Tibial nerve (tissue), 4 donors: ENCODE measurements around the gene PRKAR2A. TPM values are rescaled to one million over a fixed set of nuclear protein-coding genes. Genes with fewer than 3 reads are reported as not detected.

Experiments used
- DNase-seq, 2 donors: peaks; one replicate each; pipeline ENCODE4 v3.0.0-alpha.2; 2019; ENCODE audit warnings: low spot score in 2 of 2
- H3K27ac ChIP-seq, 4 donors: fragments of 200-600 bp; sonication (generic) in 3 of 4; one replicate each; pipeline ENCODE4 v1.5.1; 2017 to 2019; ENCODE audit warnings: mild to moderate bottlenecking in 1 of 4
- H3K27me3 ChIP-seq, 2 donors: fragments of 200-600 bp; sonication (generic) in 1 of 2; one replicate each; pipeline versions ENCODE4 v1.5.1 to v1.6.0; 2017 to 2019
- H3K36me3 ChIP-seq, 3 donors: fragments of 200-600 bp; sonication (generic); one replicate each; pipeline ENCODE4 v1.5.1; 2018 to 2019
- H3K4me1 ChIP-seq, 4 donors: fragments of 200-600 bp; sonication (generic) in 3 of 4; one replicate each; pipeline ENCODE4 v1.5.1; 2017 to 2019
- H3K4me3 ChIP-seq, 4 donors: fragments of 200-600 bp; sonication (generic) in 3 of 4; one replicate each; pipeline ENCODE4 v1.5.1; 2017 to 2019; ENCODE audit warnings: mild to moderate bottlenecking in 1 of 4, moderate library complexity in 1 of 4
- H3K9me3 ChIP-seq, 4 donors: fragments of 200-600 bp; sonication (generic) in 3 of 4; one replicate each; pipeline ENCODE4 v1.5.1; 2017 to 2019
- EP300 ChIP-seq, 2 donors: sonication (generic); formaldehyde crosslinking; IDR thresholded peaks; one replicate each; pipeline ENCODE4 v1.6.1; 2017; ENCODE audit warnings: antibody characterized with exemption in 2 of 2, mild to moderate bottlenecking in 1 of 2
- POLR2A ChIP-seq, 2 donors: fragments of 450-650 bp; IDR thresholded peaks; one replicate each; pipeline ENCODE4 v1.6.1; 2017; ENCODE audit warnings: antibody characterized with exemption in 2 of 2, mild to moderate bottlenecking in 2 of 2, moderate library complexity in 2 of 2
- WGBS, 2 donors: methylation state at CpG; one replicate each; pipeline ENCODE4 v1.1.5; 2018; 5-methylcytosine and 5-hydroxymethylcytosine counted together
- total RNA-seq, 4 donors: library from RNA; depleted of rRNA; stranded (reverse); fragments of >200 nt; gene quantifications; one replicate each; pipeline ENCODE4 v1.1.0, GENCODE V29; 2016
- TF ChIP-seq, protein P1 (sequence below), 5 experiments: fragments of 200-600 bp in 3 of 5; fragments of 450-650 bp in 2 of 5; sonication (generic) in 3 of 5; IDR thresholded peaks; one replicate each; pipeline ENCODE4 v1.5.1; 2016 to 2019; ENCODE audit warnings: antibody characterized with exemption in 5 of 5, mild to moderate bottlenecking in 3 of 5, moderate library complexity in 2 of 5

PRKAR2A gene
- total RNA-seq, 4 donors from 2014 or later = 26.9 to 37.5 (median 32.4) TPM

DNA sequence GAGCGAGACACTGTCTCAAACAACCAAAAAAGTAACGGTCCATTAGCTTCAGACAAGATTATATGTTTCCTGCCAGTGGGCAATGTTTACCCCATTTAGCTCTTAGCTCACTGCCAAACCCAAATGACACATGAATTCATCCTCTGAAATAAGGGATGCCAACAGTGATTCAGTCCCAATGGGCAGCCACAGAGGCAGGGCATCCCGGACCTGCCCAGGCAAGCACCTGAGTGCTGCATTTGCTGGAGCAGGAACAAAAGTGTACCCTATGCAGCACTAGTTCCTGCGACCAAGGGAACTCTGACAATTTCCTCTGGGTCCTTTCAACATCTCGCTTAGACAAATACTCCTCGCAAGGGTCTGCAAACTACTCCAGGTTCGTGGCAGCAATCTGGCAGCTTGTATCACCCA, 138.6 kb downstream of the PRKAR2A start:
- Histone ChIP-seq H3K27ac (peak overlapping the region in 2 of 4 donors; percentile 22 to 67), H3K27me3 (no peaks in the 10 kb centered on the region), H3K4me1 (peaks cover 0 to 62% (median 17%) of the 10 kb centered on the region in 4 donors), H3K9me3 (no peaks in the 10 kb centered on the region), H3K36me3 (peaks cover 0 to 61% (median 0%) of the 10 kb centered on the region in 3 donors), H3K4me3 (no peak overlapping the region)
- no peak for DNase-seq
- WGBS, 2 donors = 82 to 88% methylated on average over 7 of the region's 7 CpGs
- TF ChIP-seq POLR2A (IDR thresholded peaks at IDR 0.05) (no peak), EP300 (IDR thresholded peaks at IDR 0.05) (no peak)
- TF ChIP-seq, protein P1, sequence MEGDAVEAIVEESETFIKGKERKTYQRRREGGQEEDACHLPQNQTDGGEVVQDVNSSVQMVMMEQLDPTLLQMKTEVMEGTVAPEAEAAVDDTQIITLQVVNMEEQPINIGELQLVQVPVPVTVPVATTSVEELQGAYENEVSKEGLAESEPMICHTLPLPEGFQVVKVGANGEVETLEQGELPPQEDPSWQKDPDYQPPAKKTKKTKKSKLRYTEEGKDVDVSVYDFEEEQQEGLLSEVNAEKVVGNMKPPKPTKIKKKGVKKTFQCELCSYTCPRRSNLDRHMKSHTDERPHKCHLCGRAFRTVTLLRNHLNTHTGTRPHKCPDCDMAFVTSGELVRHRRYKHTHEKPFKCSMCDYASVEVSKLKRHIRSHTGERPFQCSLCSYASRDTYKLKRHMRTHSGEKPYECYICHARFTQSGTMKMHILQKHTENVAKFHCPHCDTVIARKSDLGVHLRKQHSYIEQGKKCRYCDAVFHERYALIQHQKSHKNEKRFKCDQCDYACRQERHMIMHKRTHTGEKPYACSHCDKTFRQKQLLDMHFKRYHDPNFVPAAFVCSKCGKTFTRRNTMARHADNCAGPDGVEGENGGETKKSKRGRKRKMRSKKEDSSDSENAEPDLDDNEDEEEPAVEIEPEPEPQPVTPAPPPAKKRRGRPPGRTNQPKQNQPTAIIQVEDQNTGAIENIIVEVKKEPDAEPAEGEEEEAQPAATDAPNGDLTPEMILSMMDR (IDR thresholded peaks at IDR 0.05) = no peak

DNA sequence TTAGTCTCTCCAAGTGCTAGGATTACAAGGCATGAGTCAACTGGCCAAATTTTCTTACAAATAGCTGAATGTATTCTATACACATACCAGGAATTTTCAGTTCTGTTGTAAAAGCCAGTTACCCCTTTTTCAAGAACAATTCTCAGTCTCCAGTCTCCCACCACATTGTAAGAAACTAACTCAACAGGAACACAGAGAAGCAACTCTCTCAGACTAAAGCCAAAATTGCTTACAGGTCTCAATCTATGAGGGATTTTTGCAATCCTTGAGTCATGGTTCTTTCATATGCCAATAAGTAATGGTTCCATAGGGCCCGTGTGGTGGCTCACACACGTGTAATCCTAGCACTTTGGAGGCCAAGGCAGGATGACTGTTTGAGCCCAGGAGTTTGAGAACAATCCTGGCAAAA, 139.2 kb downstream of the PRKAR2A start:
- Histone ChIP-seq H3K27ac (peak overlapping the region in 2 of 4 donors; percentile 22 to 67), H3K36me3 (peaks cover 0 to 55% (median 0%) of the 10 kb centered on the region in 3 donors), H3K4me3 (no peak overlapping the region), H3K9me3 (no peaks in the 10 kb centered on the region), H3K27me3 (no peaks in the 10 kb centered on the region), H3K4me1 (peaks cover 0 to 63% (median 21%) of the 10 kb centered on the region in 4 donors)
- DNase-seq = no peak
- TF ChIP-seq, protein P1 (IDR thresholded peaks at IDR 0.05) = no peak
- TF ChIP-seq EP300 (IDR thresholded peaks at IDR 0.05) = no peak
- no peak for TF ChIP-seq POLR2A (IDR thresholded peaks at IDR 0.05)
- 30 to 46% methylated on average over 2 of the region's 2 CpGs for WGBS, 2 donors

DNA sequence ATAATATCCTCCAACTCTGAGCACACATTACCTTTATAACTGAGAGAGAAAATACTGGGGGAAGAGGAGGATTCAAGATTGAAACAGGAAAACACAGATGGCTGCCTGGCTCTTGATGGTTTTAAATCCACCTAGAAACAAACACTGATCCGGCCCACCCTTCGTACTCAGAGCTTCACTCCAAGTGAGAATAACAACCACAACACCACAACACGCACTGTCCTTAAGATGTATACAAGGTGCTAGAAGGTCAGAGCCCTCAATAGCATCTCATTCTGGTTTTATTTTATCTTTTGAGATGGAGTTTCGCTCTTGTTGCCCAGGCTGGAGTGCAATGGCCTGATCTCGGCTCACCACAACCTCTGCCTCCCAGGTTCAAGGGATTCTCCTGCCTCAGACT, 140.5 kb downstream of the PRKAR2A start:
- Histone ChIP-seq H3K27ac (peak overlapping the region in 1 of 4 donors; percentile 9), H3K4me3 (no peak overlapping the region), H3K36me3 (peaks cover 0 to 43% (median 0%) of the 10 kb centered on the region in 3 donors), H3K4me1 (peaks cover 0 to 63% (median 23%) of the 10 kb centered on the region in 4 donors), H3K9me3 (no peaks in the 10 kb centered on the region), H3K27me3 (no peaks in the 10 kb centered on the region)
- WGBS, 2 donors = 76% methylated on average over 5 of the region's 5 CpGs
- DNase-seq = no peak
- TF ChIP-seq POLR2A (IDR thresholded peaks at IDR 0.05) = no peak
- TF ChIP-seq EP300 (IDR thresholded peaks at IDR 0.05) = no peak
- TF ChIP-seq, protein P1 (IDR thresholded peaks at IDR 0.05) = no peak

DNA sequence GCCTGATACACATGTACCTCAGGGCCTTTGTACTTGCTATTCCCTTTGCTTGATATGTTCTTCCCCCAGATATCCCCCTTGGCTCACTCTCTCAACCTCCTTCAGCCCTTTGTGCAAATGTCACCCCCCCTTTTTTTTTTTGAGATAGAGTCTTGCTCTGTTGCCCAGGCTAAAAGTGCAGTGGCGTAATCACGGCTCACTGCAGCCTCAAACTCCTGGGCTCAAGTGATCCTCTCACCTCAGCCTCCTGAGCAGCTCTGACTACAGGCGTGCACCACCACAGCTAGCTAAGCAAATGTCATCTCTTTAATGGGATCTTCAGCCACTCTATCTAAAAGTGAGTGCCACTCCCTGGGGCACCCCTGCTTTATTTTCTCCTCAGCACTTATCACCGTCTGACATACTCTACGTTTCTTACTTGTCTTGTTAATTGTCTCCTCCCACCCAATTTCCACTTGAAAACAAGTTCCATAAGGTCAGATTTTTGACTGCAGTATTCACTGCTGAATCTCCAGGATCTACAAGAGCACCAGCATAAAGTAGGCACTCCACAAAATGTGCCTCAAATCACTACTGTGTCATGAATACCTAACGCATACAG, 145.3 kb downstream of the PRKAR2A start:
- Histone ChIP-seq H3K27ac (peak overlapping the region in 2 of 4 donors; percentile 2 to 40), H3K9me3 (no peaks in the 10 kb centered on the region), H3K36me3 (peaks cover 0 to 33% (median 0%) of the 10 kb centered on the region in 3 donors), H3K4me1 (peaks cover 0 to 53% (median 13%) of the 10 kb centered on the region in 4 donors), H3K27me3 (no peaks in the 10 kb centered on the region), H3K4me3 (no peak overlapping the region)
- 76 to 77% methylated on average over 6 of the region's 6 CpGs for WGBS, 2 donors
- DNase-seq = no peak
- no peak for TF ChIP-seq POLR2A (IDR thresholded peaks at IDR 0.05)
- TF ChIP-seq, protein P1 (IDR thresholded peaks at IDR 0.05) = no peak

DNA sequence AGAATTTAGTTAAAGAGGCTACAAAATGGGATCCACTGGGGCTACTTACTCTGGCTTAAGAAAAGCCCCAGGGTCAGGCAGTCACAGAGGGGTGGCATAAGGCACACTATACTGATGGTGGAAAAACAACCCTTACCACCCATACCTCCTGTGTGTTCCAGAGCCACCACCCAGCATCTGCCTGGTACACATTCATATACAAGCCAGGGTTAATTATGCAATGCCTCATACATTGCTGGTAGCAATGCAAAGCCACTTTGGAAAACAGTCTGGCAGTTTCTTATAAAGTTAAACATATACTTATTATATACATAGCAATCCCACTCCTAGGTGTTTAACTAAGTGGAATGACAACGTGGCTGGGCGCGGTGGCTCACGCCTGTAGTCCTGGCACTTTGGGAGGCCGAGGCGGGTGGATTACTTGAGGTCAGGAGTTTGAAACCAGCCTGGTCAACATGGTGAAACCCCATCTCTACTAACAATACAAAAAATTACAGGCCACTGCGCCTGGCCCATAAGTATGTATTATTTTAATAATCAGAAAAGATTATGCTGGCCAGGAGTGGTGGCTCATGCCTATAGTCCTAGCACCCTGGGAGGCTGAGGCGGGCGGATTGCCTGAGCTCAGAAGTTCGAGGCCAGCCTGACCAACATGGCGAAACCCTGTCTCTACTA, 146.8 kb downstream of the PRKAR2A start:
- no peaks in the 10 kb centered on the region for H3K9me3 ChIP-seq
- H3K4me3 ChIP-seq = no peak overlapping the region
- no peaks in the 10 kb centered on the region for H3K27me3 ChIP-seq
- WGBS, 2 donors = 89 to 92% methylated on average over 11 of the region's 11 CpGs
- peak overlapping the region in 1 of 4 donors; percentile 25 for H3K27ac ChIP-seq
- DNase-seq = no peak
- TF ChIP-seq POLR2A (IDR thresholded peaks at IDR 0.05) = no peak
- TF ChIP-seq, protein P1 (IDR thresholded peaks at IDR 0.05) = no peak
- no peak for TF ChIP-seq EP300 (IDR thresholded peaks at IDR 0.05)
- peaks cover 0 to 30% (median 0%) of the 10 kb centered on the region in 3 donors for H3K36me3 ChIP-seq
- peaks cover 0 to 60% (median 18%) of the 10 kb centered on the region in 4 donors for H3K4me1 ChIP-seq
